Measurements from ENCODE around the gene PNLIPRP1. TPM values are rescaled to one million over a fixed set of nuclear protein-coding genes. Genes with fewer than 3 reads are reported as not detected.

Gene PNLIPRP1
- total RNA-seq, 1 experiment from 2014 or later: not detected

GRCh38 chr10:116593139-116593740 lies 2.5 kb downstream of the PNLIPRP1 start:
- TF ChIP-seq, protein P1, sequence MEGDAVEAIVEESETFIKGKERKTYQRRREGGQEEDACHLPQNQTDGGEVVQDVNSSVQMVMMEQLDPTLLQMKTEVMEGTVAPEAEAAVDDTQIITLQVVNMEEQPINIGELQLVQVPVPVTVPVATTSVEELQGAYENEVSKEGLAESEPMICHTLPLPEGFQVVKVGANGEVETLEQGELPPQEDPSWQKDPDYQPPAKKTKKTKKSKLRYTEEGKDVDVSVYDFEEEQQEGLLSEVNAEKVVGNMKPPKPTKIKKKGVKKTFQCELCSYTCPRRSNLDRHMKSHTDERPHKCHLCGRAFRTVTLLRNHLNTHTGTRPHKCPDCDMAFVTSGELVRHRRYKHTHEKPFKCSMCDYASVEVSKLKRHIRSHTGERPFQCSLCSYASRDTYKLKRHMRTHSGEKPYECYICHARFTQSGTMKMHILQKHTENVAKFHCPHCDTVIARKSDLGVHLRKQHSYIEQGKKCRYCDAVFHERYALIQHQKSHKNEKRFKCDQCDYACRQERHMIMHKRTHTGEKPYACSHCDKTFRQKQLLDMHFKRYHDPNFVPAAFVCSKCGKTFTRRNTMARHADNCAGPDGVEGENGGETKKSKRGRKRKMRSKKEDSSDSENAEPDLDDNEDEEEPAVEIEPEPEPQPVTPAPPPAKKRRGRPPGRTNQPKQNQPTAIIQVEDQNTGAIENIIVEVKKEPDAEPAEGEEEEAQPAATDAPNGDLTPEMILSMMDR (conservative IDR thresholded peaks at IDR 0.05): no peak
- Histone ChIP-seq H4K20me1 (ENCODE audit: control insufficient read depth, insufficient read depth, insufficient read length) (no peaks in the 10 kb centered on the region), H3K4me2 (ENCODE audit: insufficient read depth, insufficient read length, low read length) (no peak overlapping the region), H4K8ac (replicated peaks; ENCODE audit: insufficient read length, low read depth, low read length) (no peak overlapping the region), H3K18ac (ENCODE audit: insufficient read length, low read depth, low read length) (no peak overlapping the region), H3K56ac (ENCODE audit: insufficient read length, low read depth, low read length) (no peak overlapping the region), H3K4me1 (ENCODE audit: insufficient read depth, low read length) (no peaks in the 10 kb centered on the region), H3K79me2 (ENCODE audit: insufficient read depth, low read length) (no peaks in the 10 kb centered on the region), H3K79me1 (ENCODE audit: insufficient read depth, low read depth, low read length, poor library complexity, severe bottlenecking) (no peaks in the 10 kb centered on the region), H2BK12ac (ENCODE audit: insufficient read length, low read depth, low read length) (no peak overlapping the region), H3T11ph (ENCODE audit: low read length) (no peak overlapping the region), H3K27me3 (ENCODE audit: insufficient read depth, low read length) (no peaks in the 10 kb centered on the region), H3K9me3 (ENCODE audit: control insufficient read depth, low read depth, low read length) (no peaks in the 10 kb centered on the region), H4K5ac (ENCODE audit: insufficient read length, low read depth, low read length) (no peak overlapping the region), H2BK5ac (ENCODE audit: insufficient read length, low read length) (no peak overlapping the region), H3K14ac (ENCODE audit: insufficient read depth, low read length) (no peak overlapping the region), H2BK120ac (ENCODE audit: low read depth, low read length, poor library complexity, severe bottlenecking) (no peak overlapping the region), H3K4ac (ENCODE audit: low read depth, low read length) (no peak overlapping the region), H4K91ac (ENCODE audit: insufficient read length, low read depth, low read length) (no peak overlapping the region), H2AK5ac (ENCODE audit: insufficient read length, low read length) (no peak overlapping the region), H2AFZ (ENCODE audit: low read length) (no peak overlapping the region), H3K9ac (ENCODE audit: extremely low read depth, insufficient read length, low read length) (no peak overlapping the region), H2BK20ac (ENCODE audit: low read depth, low read length, poor library complexity, severe bottlenecking) (no peak overlapping the region), H2BK15ac (ENCODE audit: low read depth, low read length) (no peak overlapping the region), H3K23ac (ENCODE audit: insufficient read length, low read depth, low read length) (no peak overlapping the region), H3K27ac (ENCODE audit: insufficient read length, low read depth, low read length) (no peak overlapping the region), H3K23me2 (ENCODE audit: insufficient read length, low read depth, low read length, poor library complexity, severe bottlenecking) (no peaks in the 10 kb centered on the region)
- peaks cover 2% of the 10 kb centered on the region for H3K27me3 Mint-ChIP-seq (ENCODE audit: low read depth)
- no peak overlapping the region for H3K4me3 Mint-ChIP-seq
- no peak for DNase-seq
- no peaks in the 10 kb centered on the region for H3K36me3 Mint-ChIP-seq (ENCODE audit: insufficient read depth in 1 of 3, low read depth in 3 of 3)
- peaks cover 6 to 7% of the 10 kb centered on the region in 2 experiments for H3K4me1 Mint-ChIP-seq
- no peak overlapping the region for H3K27ac Mint-ChIP-seq
- H3K9me3 Mint-ChIP-seq: no peaks in the 10 kb centered on the region; a peak in 1 of 5 replicates
- WGBS (ENCODE audit: extremely low coverage, insufficient read length, low lambda C conversion rate): no CpG with 5 or more reads among the region's 5 CpGs

All from H9 (cell line).